ELF-1 (cell line): ENCODE data around the gene SET.
A peak's percentile ranks its signal among the peaks of the same experiment; 100 is the strongest.

Experiments
- DNase-seq: peaks from one replicate; pipeline ENCODE4 v3.0.0-alpha.2; 2016; ENCODE audit warnings: low read depth, low spot score

The SET gene

GRCh38 chr9:128712451-128713410 is 23.7 kb downstream of the SET start:
- DNase-seq: no peak

- DNase-seq: no peak
Observed at GRCh38 chr9:128713411-128713780, 24.4 kb downstream of the SET start.

GRCh38 chr9:128713941-128714573 is 25.0 kb downstream of the SET start:
- no peak for DNase-seq

- DNase-seq: no peak
Observed at GRCh38 chr9:128714586-128715435, 25.8 kb downstream of the SET start.

GRCh38 chr9:128715436-128715750 is 26.4 kb downstream of the SET start:
- DNase-seq: no peak

GRCh38 chr9:128716581-128717254 is 27.7 kb downstream of the SET start:
- no peak for DNase-seq

GRCh38 chr9:128718047-128718446 is 29.0 kb downstream of the SET start:
- DNase-seq: no peak

GRCh38 chr9:128718475-128718874 is 29.5 kb downstream of the SET start:
- no peak for DNase-seq

- no peak for DNase-seq
Observed at GRCh38 chr9:128719919-128720605, 31.0 kb downstream of the SET start.

- no peak for DNase-seq
Observed at GRCh38 chr9:128720841-128721486, 31.9 kb downstream of the SET start.

GRCh38 chr9:128721487-128722010 is 32.5 kb downstream of the SET start:
- DNase-seq: no peak

- no peak for DNase-seq
Observed at GRCh38 chr9:128722380-128723351, 33.6 kb downstream of the SET start.

GRCh38 chr9:128723352-128723865 is 34.4 kb downstream of the SET start:
- no peak for DNase-seq

- peak; percentile 99 for DNase-seq
Observed at GRCh38 chr9:128723866-128724743, 35.1 kb downstream of the SET start, which contains the start of gene ZDHHC12. ZDHHC12 (minus strand) TSS chr9:128724127; CDS start chr9:128724093, 34 bp downstream.

GRCh38 chr9:128724744-128725211 is 35.8 kb downstream of the SET start:
- DNase-seq: peak; percentile 98

GRCh38 chr9:128727640-128728248 is 38.7 kb downstream of the SET start:
- no peak for DNase-seq

- DNase-seq: no peak
Observed at GRCh38 chr9:128728298-128728697, 39.3 kb downstream of the SET start.
